Measurements from ENCODE around the gene DUS3L. TPM values are rescaled to one million over a fixed set of nuclear protein-coding genes. Genes with fewer than 3 reads are reported as not detected.

The DUS3L gene
- total RNA-seq, 1 donor from 2014 or later = 11.8 TPM

DNA sequence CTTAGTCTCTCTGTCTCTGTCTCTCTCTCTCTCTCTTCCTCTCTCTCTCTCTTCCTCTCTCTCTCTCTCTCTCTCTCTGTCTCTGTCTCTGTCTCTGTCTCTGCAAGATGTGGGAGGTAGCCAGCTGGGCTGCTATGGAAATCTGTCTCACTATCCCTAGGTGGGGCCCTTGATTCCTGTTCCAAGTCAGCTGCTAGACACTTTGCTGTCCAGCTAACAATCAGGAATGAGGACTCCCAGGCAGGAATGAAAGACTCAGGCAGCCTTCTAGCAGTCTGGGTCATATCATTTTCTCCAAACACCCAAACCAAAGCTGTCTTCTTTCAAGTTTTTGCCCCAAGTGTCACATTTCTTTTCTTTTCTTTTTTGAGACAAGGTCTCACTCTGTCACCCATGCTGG is 47.3 kb downstream of the DUS3L start:
- ATAC-seq (no peak), DNase-seq (ENCODE audit: missing footprints) (no peak)
- intact Hi-C loops (cut with DNase I) = no loop called here

DNA sequence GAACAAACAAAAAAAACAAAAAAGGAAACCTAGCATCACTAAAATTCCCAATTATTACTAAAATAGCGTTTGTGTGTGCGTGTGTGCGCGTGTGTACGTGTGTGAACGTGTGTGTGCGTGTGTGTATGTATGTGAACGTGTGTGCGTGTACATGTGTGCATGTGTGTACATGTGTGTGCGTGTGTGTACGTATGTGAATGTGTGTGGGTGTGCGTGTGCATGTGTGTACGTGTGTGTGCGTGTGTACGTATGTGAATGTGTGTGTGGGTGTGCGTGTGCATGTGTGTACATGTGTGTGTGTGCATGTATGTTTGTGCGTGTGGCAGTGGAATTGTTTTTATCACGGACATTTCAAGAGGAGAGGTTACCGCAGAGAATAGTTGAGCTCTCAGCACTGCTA is 48.9 kb downstream of the DUS3L start:
- ATAC-seq (no peak), DNase-seq (ENCODE audit: missing footprints) (no peak)
- intact Hi-C loops (cut with DNase I) = no loop called here

DNA sequence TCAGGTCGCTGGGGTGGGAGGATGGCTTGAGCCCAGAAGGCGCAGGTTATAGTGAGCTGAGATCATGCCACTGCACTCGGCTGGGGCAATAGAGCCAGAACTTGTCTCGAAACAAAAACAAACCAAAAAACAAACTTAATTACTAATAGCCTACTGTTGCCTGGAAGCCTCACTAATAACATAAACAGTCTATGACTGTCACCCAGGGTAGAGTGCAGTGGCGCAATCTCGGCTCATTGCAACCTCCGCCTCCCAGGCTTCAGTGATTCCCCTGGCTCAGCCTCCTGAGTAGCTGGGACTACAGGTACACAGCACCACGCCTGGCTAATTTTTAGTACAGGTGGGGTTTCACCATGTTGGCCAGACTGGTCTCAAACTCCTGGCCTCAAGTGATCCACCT is 52.5 kb downstream of the DUS3L start:
- intact Hi-C loops (cut with DNase I) = no loop called here
- DNase-seq (ENCODE audit: missing footprints) (no peak), ATAC-seq (no peak)

Other genes with a start within 250 kb of the DUS3L start
- gene TINCR, start 223.2 kb downstream of the DUS3L start, total RNA-seq = not detected
- gene SAFB2, start 168.4 kb downstream of the DUS3L start, total RNA-seq = 43.7 TPM
- gene SAFB, start 168.1 kb downstream of the DUS3L start, total RNA-seq = 59.8 TPM
- gene MICOS13, start 110.6 kb downstream of the DUS3L start, total RNA-seq = 172 TPM
- 3.9 TPM for gene HSD11B1L, start 110.1 kb downstream of the DUS3L start, total RNA-seq
- 435 TPM for gene RPL36, start 100.9 kb downstream of the DUS3L start, total RNA-seq
- gene LONP1, start 71.0 kb downstream of the DUS3L start, total RNA-seq = 98.1 TPM
- not detected for gene CATSPERD, start 70.5 kb downstream of the DUS3L start, total RNA-seq
- 1.3 TPM for gene PRR22, start 6.4 kb downstream of the DUS3L start, total RNA-seq
- gene NRTN, start 13.9 kb upstream of the DUS3L start, total RNA-seq = 27.5 TPM
- gene FUT6, start 48.5 kb upstream of the DUS3L start, total RNA-seq = not detected
- not detected for gene FUT3, start 60.3 kb upstream of the DUS3L start, total RNA-seq
- gene FUT5, start 79.4 kb upstream of the DUS3L start, total RNA-seq = not detected
- gene NDUFA11, start 112.6 kb upstream of the DUS3L start, total RNA-seq = 571 TPM
- 1.6 TPM for gene VMAC, start 113.7 kb upstream of the DUS3L start, total RNA-seq
- 3.8 TPM for gene CAPS, start 123.1 kb upstream of the DUS3L start, total RNA-seq
- 65.6 TPM for gene RANBP3, start 187.0 kb upstream of the DUS3L start, total RNA-seq

Measured in Right ventricle myocardium inferior (tissue), 1 donor.